Body of pancreas (tissue), 4 donors: ENCODE measurements around the gene IL36A.

Experiments
- CTCF ChIP-seq, 7 experiments: fragments of 450-650 bp in 4 of 7; fragments of 200-600 bp in 3 of 7; sonication (generic) in 3 of 7; IDR thresholded peaks; one replicate each; pipeline ENCODE4 v1.5.1; 2016 to 2019; ENCODE audit warnings: antibody characterized with exemption in 7 of 7
- POLR2A ChIP-seq, 3 donors: fragments of 450-650 bp; IDR thresholded peaks; one replicate each; pipeline ENCODE4 v1.6.1; 2016; ENCODE audit warnings: antibody characterized with exemption in 3 of 3, mild to moderate bottlenecking in 2 of 3

GRCh38 chr2:113053666-113054065 is 48.4 kb downstream of the IL36A start:
- TF ChIP-seq CTCF (IDR thresholded peaks at IDR 0.05) (no peak), POLR2A (IDR thresholded peaks at IDR 0.05) (no peak)
